PFSK-1 (cell line): ENCODE measurements around the gene PLEKHN1.
A peak's percentile ranks its signal among the peaks of the same experiment; 100 is the strongest.

ENCODE experiments used
- FOXP2 ChIP-seq: optimal IDR thresholded peaks from 2 replicates; pipeline ENCODE3; 2011; ENCODE audit warnings: borderline replicate concordance, control low read depth, inconsistent platforms; ENCODE audit not compliant: insufficient read depth; ENCODE audit errors: extremely low read length, extremely low read depth
- POLR2AphosphoS5 ChIP-seq: IDR thresholded peaks from 2 replicates; pipeline ENCODE4 v1.6.1; 2012; ENCODE audit warnings: low read depth, mild to moderate bottlenecking, control low read depth, low read length, moderate library complexity
- REST ChIP-seq, 2 experiments: IDR thresholded peaks; 2 replicates each; pipeline versions ENCODE4 v1.6.1 to v1.8.0; 2011 to 2012; ENCODE audit warnings: low read depth in 2 of 2, low read length in 2 of 2, control low read depth in 1 of 2, inconsistent platforms in 1 of 2, mild to moderate bottlenecking in 1 of 2, moderate library complexity in 1 of 2; ENCODE audit not compliant: insufficient read depth in 1 of 2
- SIN3A ChIP-seq: IDR thresholded peaks from 2 replicates; pipeline ENCODE4 v1.6.1; 2012; ENCODE audit warnings: mild to moderate bottlenecking, low read length, moderate library complexity, borderline replicate concordance; ENCODE audit not compliant: insufficient read depth
- TAF1 ChIP-seq: IDR thresholded peaks from 2 replicates; pipeline ENCODE4 v1.6.1; 2012; ENCODE audit warnings: low read length, control low read depth, borderline replicate concordance; ENCODE audit not compliant: insufficient read depth

The PLEKHN1 gene

DNA sequence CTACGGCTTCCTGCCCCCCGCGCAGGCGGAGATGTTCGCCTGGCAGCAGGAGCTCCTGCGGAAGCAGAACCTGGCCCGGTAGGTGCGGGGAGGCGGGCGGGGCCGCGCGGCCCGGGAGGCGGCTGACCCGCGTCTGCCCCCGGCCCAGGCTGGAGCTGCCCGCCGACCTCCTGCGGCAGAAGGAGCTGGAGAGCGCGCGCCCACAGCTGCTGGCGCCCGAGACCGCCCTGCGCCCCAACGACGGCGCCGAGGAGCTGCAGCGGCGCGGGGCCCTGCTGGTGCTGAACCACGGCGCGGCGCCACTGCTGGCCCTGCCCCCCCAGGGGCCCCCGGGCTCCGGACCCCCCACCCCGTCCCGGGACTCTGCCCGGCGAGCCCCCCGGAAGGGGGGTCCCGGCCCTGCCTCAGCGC lies 23.9 kb upstream of the PLEKHN1 start:
- TF ChIP-seq POLR2AphosphoS5 (peak; percentile 4), TAF1 (no peak)

- peak; percentile 27; the same call in 1 of the 2 replicates for TF ChIP-seq TAF1
- TF ChIP-seq REST (IDR thresholded peaks at IDR 0.05; ENCODE audit: insufficient read depth in 1 of 2, low read depth in 2 of 2, low read length in 2 of 2): no peak
Measured at GRCh38 chr1:942864-943533, 23.3 kb upstream of the PLEKHN1 start.

DNA sequence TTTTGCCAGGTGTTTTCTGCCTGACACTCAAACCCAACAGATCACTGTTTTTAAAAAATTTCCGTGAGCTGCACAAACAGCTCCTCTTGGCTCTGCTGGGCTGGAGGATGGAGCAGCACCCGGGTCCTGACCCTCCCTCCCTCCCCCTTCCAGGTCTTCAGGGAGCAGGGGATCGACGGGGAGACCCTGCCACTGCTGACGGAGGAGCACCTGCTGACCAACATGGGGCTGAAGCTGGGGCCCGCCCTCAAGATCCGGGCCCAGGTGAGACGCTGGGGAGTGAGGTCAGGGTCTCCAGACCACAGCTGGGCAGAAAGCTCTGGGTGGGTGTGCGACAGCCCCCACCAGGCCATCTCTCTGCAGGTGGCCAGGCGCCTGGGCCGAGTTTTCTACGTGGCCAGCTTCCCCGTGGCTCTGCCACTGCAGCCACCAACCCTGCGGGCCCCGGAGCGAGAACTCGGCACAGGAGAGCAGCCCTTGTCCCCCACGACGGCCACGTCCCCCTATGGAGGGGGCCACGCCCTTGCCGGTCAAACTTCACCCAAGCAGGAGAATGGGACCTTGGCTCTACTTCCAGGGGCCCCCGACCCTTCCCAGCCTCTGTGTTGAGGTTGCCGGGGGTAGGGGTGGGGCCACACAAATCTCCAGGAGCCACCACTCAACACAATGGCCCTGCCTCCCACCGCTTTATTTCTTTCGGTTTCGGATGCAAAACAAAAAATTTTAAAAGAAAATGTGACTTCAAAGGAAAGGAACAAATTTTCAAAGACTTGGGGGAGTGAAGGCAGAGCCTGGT lies 22.5 kb upstream of the PLEKHN1 start:
- no peak for TF ChIP-seq REST (IDR thresholded peaks at IDR 0.05; ENCODE audit: insufficient read depth in 1 of 2, low read depth in 2 of 2, low read length in 2 of 2)
- TF ChIP-seq POLR2AphosphoS5: no peak
- TF ChIP-seq FOXP2: no peak
- TF ChIP-seq TAF1: no peak
- TF ChIP-seq SIN3A: no peak; the same call in 1 of the 2 replicates

DNA sequence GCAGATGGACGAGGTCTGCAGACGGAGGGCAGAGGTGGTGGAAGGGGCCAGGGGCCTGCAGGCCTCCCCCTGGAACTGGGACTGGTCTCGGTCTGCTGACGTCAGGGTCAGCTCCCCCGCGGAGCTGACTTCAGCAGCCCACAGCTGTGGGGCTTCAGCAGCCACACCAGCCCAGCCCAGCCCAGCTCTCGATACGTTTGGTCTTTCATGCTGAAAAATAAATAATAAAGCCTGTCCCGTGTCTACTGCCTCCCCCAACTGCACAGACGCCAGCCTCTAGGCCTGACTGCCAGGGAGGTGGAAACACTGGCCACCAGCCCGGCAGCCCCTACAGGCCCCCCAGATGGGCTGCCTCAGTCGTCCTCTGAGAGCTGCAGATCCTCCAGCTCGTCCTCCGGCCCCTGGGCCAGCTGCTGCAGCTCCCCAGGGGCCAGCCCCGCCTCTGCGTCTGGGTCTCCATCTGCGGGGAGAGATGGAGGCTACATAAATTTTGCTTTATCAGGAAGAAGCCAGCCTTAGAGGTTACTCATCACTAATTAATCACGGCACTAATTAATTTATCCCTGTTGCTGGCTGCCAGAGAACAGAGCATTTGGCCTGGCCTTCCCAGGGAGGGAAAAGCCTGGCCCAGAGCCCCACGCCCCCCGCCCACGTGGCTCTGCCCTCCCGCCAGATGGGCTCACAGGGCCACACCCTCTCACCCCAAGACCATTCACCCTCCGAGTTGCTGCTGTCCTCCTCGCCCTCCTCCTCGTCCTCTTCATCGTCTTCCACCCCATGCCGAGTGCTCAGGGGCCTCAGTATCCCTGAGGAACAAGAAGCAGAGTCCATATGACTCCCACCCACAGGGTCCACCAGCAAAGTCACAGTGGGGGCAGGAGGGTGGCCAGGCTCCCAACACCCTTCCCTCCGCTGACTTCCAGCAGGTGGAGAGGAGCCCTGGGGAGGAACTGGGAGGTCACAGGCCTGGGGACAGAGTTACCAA lies 21.6 kb upstream of the PLEKHN1 start:
- no peak for TF ChIP-seq REST (IDR thresholded peaks at IDR 0.05; ENCODE audit: insufficient read depth in 1 of 2, low read depth in 2 of 2, low read length in 2 of 2)
- TF ChIP-seq FOXP2: no peak
- peak; percentile 73 for TF ChIP-seq POLR2AphosphoS5
- TF ChIP-seq SIN3A: peak; percentile 68; the same call in 1 of the 2 replicates
- no peak for TF ChIP-seq TAF1

DNA sequence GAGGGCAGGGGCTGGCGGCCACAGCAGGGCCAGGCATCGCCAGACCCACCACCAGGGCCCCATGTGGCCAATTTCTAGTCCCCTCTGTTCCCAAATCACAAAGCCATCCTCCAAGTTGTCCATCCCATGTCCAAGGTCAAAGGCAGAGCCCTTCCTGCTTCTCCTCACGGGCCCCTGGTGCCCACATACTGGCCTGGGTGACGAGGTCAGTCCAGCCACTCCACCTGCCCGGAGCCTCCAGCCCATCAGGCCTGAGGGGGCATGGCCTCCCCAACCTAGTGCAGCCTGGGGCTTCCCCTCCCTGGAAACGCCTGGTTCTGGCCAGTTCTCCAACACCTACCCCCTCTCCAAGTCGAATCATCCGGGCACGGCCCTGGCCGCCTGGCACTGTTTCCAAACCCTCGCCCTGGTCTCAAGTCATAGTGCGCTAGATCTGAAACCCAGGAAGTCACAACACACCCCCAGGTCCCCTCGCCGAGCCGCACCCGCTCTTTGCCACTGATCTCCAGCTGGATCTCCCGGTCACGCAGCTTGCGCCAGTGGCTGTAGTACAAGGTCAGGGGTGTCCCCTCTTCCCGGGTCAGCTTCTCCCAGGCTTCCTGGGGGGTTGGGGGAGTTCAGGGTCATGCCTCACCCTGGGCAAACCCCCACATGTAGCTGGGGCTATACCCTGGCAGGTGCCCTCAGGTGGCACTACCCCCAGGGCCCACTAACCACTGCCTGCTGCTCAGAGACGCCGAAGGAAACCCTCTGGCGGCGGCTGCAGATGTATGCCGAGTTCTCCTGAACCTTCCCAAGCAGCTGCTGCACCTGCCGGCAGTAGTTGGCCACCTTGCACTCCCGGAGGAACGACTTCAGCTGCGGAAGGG lies 20.4 kb upstream of the PLEKHN1 start:
- TF ChIP-seq FOXP2: no peak
- TF ChIP-seq SIN3A: no peak
- TF ChIP-seq REST (IDR thresholded peaks at IDR 0.05; ENCODE audit: insufficient read depth in 1 of 2, low read depth in 2 of 2, low read length in 2 of 2): no peak
